OCI-LY7 (cell line): Measurements from ENCODE around the gene DOK7. TPM values are rescaled to one million over a fixed set of nuclear protein-coding genes. Genes with fewer than 3 reads are reported as not detected.

Experiments used
- BruUV-seq: library from RNA; stranded (reverse); fragments of 400-500 nt; replicated peaks from 2 replicates; lab custom pipeline; 2021; lab: Mats Ljungman, UMichigan
- CTCF ChIA-PET: fragments of 300-600 bp; sonication (Branson Sonifier 250); formaldehyde crosslinking; loops from one replicate; lab custom pipeline; 2022; ENCODE audit warnings: antibody characterized with exemption; ENCODE audit not compliant: unreplicated experiment; lab: Charles Lee
- POLR2A ChIA-PET: fragments of 300-600 bp; sonication (Branson Sonifier 250); formaldehyde crosslinking; loops from one replicate; lab custom pipeline; 2022; ENCODE audit warnings: antibody characterized with exemption; lab: Charles Lee
- DNase-seq: peaks from one replicate; pipeline ENCODE4 v3.0.0-alpha.2; 2015; ENCODE audit warnings: low spot score
- H2AFZ ChIP-seq: fragments of 200-600 bp; sonication (generic), shearing (Covaris generic); 2 replicates; pipeline ENCODE4 v1.6.1; 2014; ENCODE audit warnings: mild to moderate bottlenecking, antibody characterized with exemption, low read length, moderate library complexity
- H3K27ac ChIP-seq: fragments of 200-600 bp; sonication (generic); 2 replicates; pipeline ENCODE4 v1.5.1; 2014; ENCODE audit warnings: mixed run types, low read depth, mild to moderate bottlenecking, moderate library complexity, low read length, inconsistent platforms; ENCODE audit not compliant: poor library complexity, severe bottlenecking
- H3K36me3 ChIP-seq: fragments of 200-600 bp; sonication (generic); 2 replicates; pipeline ENCODE4 v1.6.1; 2014; ENCODE audit warnings: mild to moderate bottlenecking, antibody characterized with exemption, low read length, moderate library complexity, mixed read lengths; ENCODE audit not compliant: insufficient read depth
- H3K4me1 ChIP-seq: fragments of 200-600 bp; sonication (generic); 2 replicates; pipeline ENCODE4 v1.5.1; 2014; ENCODE audit warnings: mild to moderate bottlenecking, low read length; ENCODE audit not compliant: insufficient read depth, poor library complexity, severe bottlenecking
- H3K4me2 ChIP-seq: fragments of 200-600 bp; sonication (generic); 2 replicates; pipeline ENCODE4 v1.6.1; 2014; ENCODE audit warnings: mild to moderate bottlenecking, low read length
- H3K4me3 ChIP-seq: fragments of 200-600 bp; sonication (generic); 2 replicates; pipeline ENCODE4 v1.5.1; 2014; ENCODE audit warnings: mild to moderate bottlenecking, low read depth, low read length; ENCODE audit not compliant: poor library complexity, severe bottlenecking
- H3K79me2 ChIP-seq: fragments of 200-600 bp; sonication (generic); 2 replicates; pipeline ENCODE4 v1.6.1; 2016; ENCODE audit warnings: low read depth, mild to moderate bottlenecking, low read length, moderate library complexity, mixed read lengths; ENCODE audit not compliant: insufficient read depth
- H3K9me2 ChIP-seq: fragments of 200-600 bp; sonication (generic); 2 replicates; pipeline ENCODE4 v1.6.1; 2016; ENCODE audit warnings: mild to moderate bottlenecking, low read length, mixed read lengths; ENCODE audit not compliant: insufficient read depth
- H3K9me3 ChIP-seq: fragments of 200-600 bp; sonication (generic); 2 replicates; pipeline ENCODE4 v1.6.1; 2014; ENCODE audit warnings: mild to moderate bottlenecking, mixed run types, low read length, mixed read lengths
- H4K20me1 ChIP-seq: fragments of 200-600 bp; sonication (generic); 2 replicates; pipeline ENCODE4 v1.6.1; 2014; ENCODE audit warnings: mild to moderate bottlenecking, antibody characterized with exemption, low read length, moderate library complexity, mixed read lengths; ENCODE audit not compliant: insufficient read depth
- EZH2phosphoT487 ChIP-seq: fragments of 200-600 bp; sonication (generic); IDR thresholded peaks from 2 replicates; pipeline ENCODE4 v1.6.1; 2018; ENCODE audit warnings: low read depth, borderline replicate concordance, mild to moderate bottlenecking, mixed run types, antibody characterized with exemption, low read length, moderate library complexity, mixed read lengths
- intact Hi-C: fragments of 100-400 bp; cut with micrococcal nuclease; formaldehyde crosslinking; loops from one replicate; pipeline ENCODE4 v1.10.0; 2022; ENCODE audit not compliant: unreplicated experiment
- total RNA-seq, 2 experiments: library from RNA; depleted of rRNA in 1 of 2; stranded (reverse); fragments of >200 nt in 1 of 2; shearing (Covaris generic) in 1 of 2; gene quantifications; 2 replicates each; pipeline ENCODE4 v1.2.3, GENCODE V29; 2014 to 2022
- TF ChIP-seq, protein P1 (sequence below): fragments of 200-600 bp; sonication (generic); conservative IDR thresholded peaks from 2 replicates; pipeline ENCODE4 v1.5.1; 2014; ENCODE audit warnings: mild to moderate bottlenecking, antibody characterized with exemption, low read length, moderate library complexity, mixed read lengths

DOK7 gene
- total RNA-seq, 2 experiments from 2014 or later: 1.5 TPM; not detected in 1

- POLR2A ChIA-PET: no interaction called here
- no peaks in the 10 kb centered on the region for H3K36me3 ChIP-seq
- no peak overlapping the region for H2AFZ ChIP-seq
- no peak overlapping the region for H3K4me2 ChIP-seq
- H3K4me3 ChIP-seq: no peak overlapping the region
- H3K9me3 ChIP-seq: 0 out of 2 replicates have a peak, but pooled peaks cover 3% of the 10 kb centered on the region
- TF ChIP-seq, protein P1, sequence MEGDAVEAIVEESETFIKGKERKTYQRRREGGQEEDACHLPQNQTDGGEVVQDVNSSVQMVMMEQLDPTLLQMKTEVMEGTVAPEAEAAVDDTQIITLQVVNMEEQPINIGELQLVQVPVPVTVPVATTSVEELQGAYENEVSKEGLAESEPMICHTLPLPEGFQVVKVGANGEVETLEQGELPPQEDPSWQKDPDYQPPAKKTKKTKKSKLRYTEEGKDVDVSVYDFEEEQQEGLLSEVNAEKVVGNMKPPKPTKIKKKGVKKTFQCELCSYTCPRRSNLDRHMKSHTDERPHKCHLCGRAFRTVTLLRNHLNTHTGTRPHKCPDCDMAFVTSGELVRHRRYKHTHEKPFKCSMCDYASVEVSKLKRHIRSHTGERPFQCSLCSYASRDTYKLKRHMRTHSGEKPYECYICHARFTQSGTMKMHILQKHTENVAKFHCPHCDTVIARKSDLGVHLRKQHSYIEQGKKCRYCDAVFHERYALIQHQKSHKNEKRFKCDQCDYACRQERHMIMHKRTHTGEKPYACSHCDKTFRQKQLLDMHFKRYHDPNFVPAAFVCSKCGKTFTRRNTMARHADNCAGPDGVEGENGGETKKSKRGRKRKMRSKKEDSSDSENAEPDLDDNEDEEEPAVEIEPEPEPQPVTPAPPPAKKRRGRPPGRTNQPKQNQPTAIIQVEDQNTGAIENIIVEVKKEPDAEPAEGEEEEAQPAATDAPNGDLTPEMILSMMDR: no peak
- no peak for TF ChIP-seq EZH2phosphoT487
- CTCF ChIA-PET: interaction anchor here (1.3 kb wide), 1 partner anchor 9 kb away, joined by 3 read pairs; no protein-coding TSS in a partner anchor
- H3K79me2 ChIP-seq: no peaks in the 10 kb centered on the region
- no TSS peak for BruUV-seq
- no peak overlapping the region for H3K27ac ChIP-seq
- no peak for DNase-seq
- H4K20me1 ChIP-seq: no peaks in the 10 kb centered on the region
- no peaks in the 10 kb centered on the region for H3K9me2 ChIP-seq
- intact Hi-C loops: no loop called here
- H3K4me1 ChIP-seq: no peaks in the 10 kb centered on the region
Observed at GRCh38 chr4:3471098-3471760, 8.1 kb downstream of the DOK7 start.

GRCh38 chr4:3471886-3472285, 8.8 kb downstream of the DOK7 start:
- H3K36me3 ChIP-seq: no peaks in the 10 kb centered on the region
- POLR2A ChIA-PET: no interaction called here
- H3K79me2 ChIP-seq: no peaks in the 10 kb centered on the region
- H2AFZ ChIP-seq: no peak overlapping the region
- H3K27ac ChIP-seq: no peak overlapping the region
- CTCF ChIA-PET: interaction anchor here (1.3 kb wide), 1 partner anchor 9 kb away, joined by 3 read pairs; no protein-coding TSS in a partner anchor
- intact Hi-C loops: no loop called here
- no peak for TF ChIP-seq EZH2phosphoT487
- TF ChIP-seq, protein P1: no peak
- no peaks in the 10 kb centered on the region for H3K4me1 ChIP-seq
- no peak overlapping the region for H3K4me2 ChIP-seq
- no peak for DNase-seq
- H4K20me1 ChIP-seq: no peaks in the 10 kb centered on the region
- no peak overlapping the region for H3K4me3 ChIP-seq
- no TSS peak for BruUV-seq
- 0 out of 2 replicates have a peak, but pooled peaks cover 3% of the 10 kb centered on the region for H3K9me3 ChIP-seq
- H3K9me2 ChIP-seq: no peaks in the 10 kb centered on the region

GRCh38 chr4:3472411-3473141, 9.5 kb downstream of the DOK7 start:
- Histone ChIP-seq H3K79me2 (no peaks in the 10 kb centered on the region), H3K9me2 (no peaks in the 10 kb centered on the region), H2AFZ (no peak overlapping the region), H3K4me2 (no peak overlapping the region), H3K27ac (no peak overlapping the region), H3K4me3 (no peak overlapping the region), H4K20me1 (no peaks in the 10 kb centered on the region), H3K36me3 (no peaks in the 10 kb centered on the region), H3K4me1 (no peaks in the 10 kb centered on the region), H3K9me3 (0 out of 2 replicates have a peak, but pooled peaks cover 3% of the 10 kb centered on the region)
- TF ChIP-seq EZH2phosphoT487: no peak
- TF ChIP-seq, protein P1: no peak
- no peak for DNase-seq
- intact Hi-C loops: no loop called here
- ChIA-PET CTCF (interaction anchor here (1.3 kb wide), 1 partner anchor 8 kb away, joined by 3 read pairs; no protein-coding TSS in a partner anchor), POLR2A (no interaction called here)
- BruUV-seq: no TSS peak
